Sigmoid colon (tissue), 7 donors: Measurements from ENCODE around the gene SRSF6. TPM values are rescaled to one million over a fixed set of nuclear protein-coding genes. Genes with fewer than 3 reads are reported as not detected.
A peak's percentile ranks its signal among the peaks of the same experiment; 100 is the strongest.

Source experiments
- DNase-seq: peaks from one replicate; pipeline ENCODE4 v3.0.0-alpha.2; 2019
- H3K27ac ChIP-seq, 4 donors: fragments of 200-600 bp; sonication (generic); one replicate each; pipeline ENCODE4 v1.5.1; 2016 to 2019; ENCODE audit warnings: mild to moderate bottlenecking in 1 of 4
- H3K27me3 ChIP-seq, 3 donors: fragments of 200-600 bp; sonication (generic); one replicate each; pipeline ENCODE4 v1.5.1; 2019; ENCODE audit warnings: mild to moderate bottlenecking in 1 of 3
- H3K36me3 ChIP-seq, 4 donors: fragments of 200-600 bp; sonication (generic); one replicate each; pipeline ENCODE4 v1.5.1; 2016 to 2019
- H3K4me1 ChIP-seq, 4 donors: fragments of 200-600 bp; sonication (generic); one replicate each; pipeline ENCODE4 v1.5.1; 2017 to 2019
- H3K4me3 ChIP-seq, 4 donors: fragments of 200-600 bp; sonication (generic); one replicate each; pipeline ENCODE4 v1.5.1; 2017 to 2019; ENCODE audit warnings: mild to moderate bottlenecking in 2 of 4, moderate library complexity in 1 of 4
- H3K9me3 ChIP-seq, 4 donors: fragments of 200-600 bp in 3 of 4; sonication (generic) in 3 of 4; one replicate each; pipeline versions ENCODE4 v1.5.1 to v1.6.1; 2013 to 2019
- EP300 ChIP-seq, 4 donors: sonication (generic); formaldehyde crosslinking; IDR thresholded peaks; one replicate each; pipeline ENCODE4 v1.6.1; 2017; ENCODE audit warnings: antibody characterized with exemption in 4 of 4
- POLR2A ChIP-seq, 2 donors: fragments of 450-650 bp; IDR thresholded peaks; one replicate each; pipeline ENCODE4 v1.6.1; 2016; ENCODE audit warnings: antibody characterized with exemption in 2 of 2, mild to moderate bottlenecking in 2 of 2, moderate library complexity in 2 of 2
- POLR2AphosphoS5 ChIP-seq, 4 donors: sonication (generic); formaldehyde crosslinking; IDR thresholded peaks; one replicate each; pipeline ENCODE4 v1.6.1; 2017; ENCODE audit warnings: antibody characterized with exemption in 4 of 4
- WGBS, 2 donors: extraction: QIAGEN DNeasy Blood & Tissue Kit; methylation state at CpG; one replicate each; pipeline ENCODE4 v1.1.7; 2013; 5-methylcytosine and 5-hydroxymethylcytosine counted together
- intact Hi-C: fragments of 100-400 bp; cut with DNase I; formaldehyde crosslinking; loops from one replicate; pipeline ENCODE4 v1.15.1; 2023
- polyA plus RNA-seq, 3 donors: library from polyadenylated mRNA; stranded (reverse); fragments of 200-250 nt; gene quantifications; one replicate each; pipeline ENCODE4 v1.2.3, GENCODE V29; 2013
- total RNA-seq, 4 donors: library from RNA; depleted of rRNA; stranded (reverse); fragments of >200 nt; gene quantifications; one replicate each; pipeline ENCODE4 v1.1.0, GENCODE V29; 2016
- TF ChIP-seq, protein P1 (sequence below), 4 experiments: fragments of 450-650 bp in 3 of 4; fragments of 200-600 bp in 1 of 4; IDR thresholded peaks; one replicate each; pipeline ENCODE4 v1.5.1; 2016 to 2019; ENCODE audit warnings: antibody characterized with exemption in 4 of 4, mild to moderate bottlenecking in 3 of 4, moderate library complexity in 2 of 4
- donor health status: healthy with polysubstance abuse.
- donor health status: Bipolar disorder and iron deficiency.
- donor health status: healthy.

Gene SRSF6
- total and polyA plus RNA-seq, 7 donors, result 29.6 to 78.9 (median 51.7) TPM

DNA sequence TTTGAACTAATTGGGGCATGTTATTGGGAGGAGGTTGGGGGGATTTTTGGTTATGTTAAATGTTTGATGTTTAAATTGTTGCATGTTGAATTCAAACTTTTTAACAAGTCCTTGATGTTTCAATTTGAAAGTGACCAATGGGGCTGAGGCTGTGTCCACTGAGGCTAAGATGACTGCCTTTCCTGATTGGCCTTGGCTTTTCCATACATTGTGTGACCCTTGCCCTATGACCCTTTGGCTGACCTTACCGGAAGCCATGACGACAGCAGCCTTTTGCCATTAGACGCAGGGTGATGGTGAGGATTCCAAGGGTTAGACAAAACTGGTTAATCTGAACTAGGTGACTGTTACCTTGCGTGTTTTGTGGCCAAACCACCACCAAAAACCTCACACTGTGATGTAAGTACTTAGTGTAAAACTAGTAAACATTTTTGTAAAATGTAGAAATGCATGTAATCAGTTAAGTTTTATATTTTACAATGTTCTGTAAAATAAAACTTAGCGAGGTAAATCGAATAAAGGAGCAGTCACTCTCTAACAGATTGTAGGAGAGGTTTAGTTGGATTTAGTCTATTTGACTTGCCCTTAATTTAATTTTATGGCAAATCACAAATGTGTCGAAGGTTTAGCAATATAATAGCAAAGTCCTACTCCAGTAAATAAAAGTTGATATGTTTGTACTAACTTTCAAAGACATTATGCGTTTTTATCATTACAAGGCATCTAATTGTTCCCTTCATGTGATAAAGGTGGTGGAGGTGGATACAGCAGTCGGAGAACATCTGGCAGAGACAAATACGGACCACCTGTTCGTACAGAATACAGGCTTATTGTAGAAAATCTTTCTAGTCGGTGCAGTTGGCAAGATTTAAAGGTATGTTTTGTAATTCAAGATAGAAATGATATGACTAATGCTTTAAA is 1.6 kb downstream of the SRSF6 start:
- Histone ChIP-seq H3K4me1 (peaks cover 0 to 42% (median 20%) of the 10 kb centered on the region in 4 donors), H3K27me3 (no peaks in the 10 kb centered on the region), H3K36me3 (peaks cover 8 to 53% (median 31%) of the 10 kb centered on the region in 4 donors), H3K9me3 (no peaks in the 10 kb centered on the region), H3K4me3 (peak overlapping the region; percentile 86 to 98 (median 92)), H3K27ac (peak overlapping the region; percentile 99 to 100 (median 100))
- no peak for TF ChIP-seq EP300 (IDR thresholded peaks at IDR 0.05)
- TF ChIP-seq POLR2AphosphoS5 (IDR thresholded peaks at IDR 0.05), result no peak
- TF ChIP-seq, protein P1, sequence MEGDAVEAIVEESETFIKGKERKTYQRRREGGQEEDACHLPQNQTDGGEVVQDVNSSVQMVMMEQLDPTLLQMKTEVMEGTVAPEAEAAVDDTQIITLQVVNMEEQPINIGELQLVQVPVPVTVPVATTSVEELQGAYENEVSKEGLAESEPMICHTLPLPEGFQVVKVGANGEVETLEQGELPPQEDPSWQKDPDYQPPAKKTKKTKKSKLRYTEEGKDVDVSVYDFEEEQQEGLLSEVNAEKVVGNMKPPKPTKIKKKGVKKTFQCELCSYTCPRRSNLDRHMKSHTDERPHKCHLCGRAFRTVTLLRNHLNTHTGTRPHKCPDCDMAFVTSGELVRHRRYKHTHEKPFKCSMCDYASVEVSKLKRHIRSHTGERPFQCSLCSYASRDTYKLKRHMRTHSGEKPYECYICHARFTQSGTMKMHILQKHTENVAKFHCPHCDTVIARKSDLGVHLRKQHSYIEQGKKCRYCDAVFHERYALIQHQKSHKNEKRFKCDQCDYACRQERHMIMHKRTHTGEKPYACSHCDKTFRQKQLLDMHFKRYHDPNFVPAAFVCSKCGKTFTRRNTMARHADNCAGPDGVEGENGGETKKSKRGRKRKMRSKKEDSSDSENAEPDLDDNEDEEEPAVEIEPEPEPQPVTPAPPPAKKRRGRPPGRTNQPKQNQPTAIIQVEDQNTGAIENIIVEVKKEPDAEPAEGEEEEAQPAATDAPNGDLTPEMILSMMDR (IDR thresholded peaks at IDR 0.05), result no peak
- no peak for TF ChIP-seq POLR2A (IDR thresholded peaks at IDR 0.05)
- WGBS, 2 donors, result 45 to 64% methylated on average over 12 of the region's 12 CpGs
- no peak for DNase-seq
- intact Hi-C loops, result loop anchor here (2.0 to 10.0 kb wide), 2 partner anchors 132 to 756 kb away; partner anchors contain the start of genes IFT52 and OSER1

DNA sequence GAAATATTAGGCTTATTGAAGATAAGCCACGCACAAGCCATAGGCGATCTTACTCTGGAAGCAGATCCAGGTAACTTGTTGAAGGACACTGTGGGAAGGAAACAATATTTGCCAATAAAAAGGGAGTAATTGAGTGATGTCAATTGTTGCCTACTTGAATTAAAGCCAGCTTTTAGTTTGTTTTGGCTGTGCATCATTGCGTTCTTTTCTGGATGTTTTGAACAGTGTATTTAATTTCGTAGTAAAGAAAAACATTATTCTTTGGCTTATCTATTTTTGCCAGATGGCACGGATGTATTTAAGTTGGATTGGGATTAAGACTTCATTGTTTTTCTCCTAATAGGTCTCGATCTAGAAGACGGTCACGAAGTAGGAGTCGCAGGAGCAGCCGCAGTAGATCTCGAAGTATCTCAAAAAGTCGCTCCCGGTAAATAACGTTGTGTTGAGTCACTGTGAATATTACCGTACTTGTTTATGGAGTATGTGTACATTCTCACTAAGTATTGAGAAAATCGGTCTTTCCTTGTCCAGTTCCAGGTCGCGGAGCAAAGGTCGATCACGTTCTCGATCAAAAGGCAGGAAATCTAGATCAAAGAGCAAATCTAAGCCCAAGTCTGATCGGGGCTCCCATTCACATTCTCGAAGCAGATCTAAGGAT is 2.6 kb downstream of the SRSF6 start:
- Histone ChIP-seq H3K36me3 (peaks cover 13 to 63% (median 38%) of the 10 kb centered on the region in 4 donors), H3K27ac (no peak overlapping the region), H3K9me3 (no peaks in the 10 kb centered on the region), H3K27me3 (no peaks in the 10 kb centered on the region), H3K4me1 (peaks cover 0 to 42% (median 20%) of the 10 kb centered on the region in 4 donors), H3K4me3 (no peak overlapping the region)
- 86 to 92% methylated on average over 23 of the region's 23 CpGs for WGBS, 2 donors
- no peak for DNase-seq
- TF ChIP-seq POLR2A (IDR thresholded peaks at IDR 0.05) (no peak), EP300 (IDR thresholded peaks at IDR 0.05) (no peak), POLR2AphosphoS5 (IDR thresholded peaks at IDR 0.05) (no peak)
- TF ChIP-seq, protein P1 (IDR thresholded peaks at IDR 0.05), result no peak
- intact Hi-C loops, result no loop called here

DNA sequence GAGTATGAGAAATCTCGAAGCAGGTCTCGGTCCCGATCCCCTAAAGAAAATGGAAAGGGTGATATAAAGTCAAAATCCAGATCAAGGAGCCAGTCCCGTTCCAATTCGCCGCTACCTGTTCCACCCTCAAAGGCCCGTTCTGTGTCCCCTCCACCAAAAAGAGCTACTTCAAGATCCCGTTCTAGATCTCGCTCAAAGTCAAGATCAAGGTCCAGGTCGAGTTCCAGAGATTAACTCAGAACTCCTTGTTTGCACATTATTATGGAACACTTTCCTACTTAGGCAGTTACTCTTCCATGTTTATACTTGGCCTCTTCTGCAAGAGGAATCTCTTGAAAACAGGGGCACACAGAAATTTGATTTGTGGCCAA is 3.1 kb downstream of the SRSF6 start:
- Histone ChIP-seq H3K36me3 (peaks cover 18 to 68% (median 43%) of the 10 kb centered on the region in 4 donors), H3K4me1 (peaks cover 0 to 42% (median 20%) of the 10 kb centered on the region in 4 donors), H3K4me3 (no peak overlapping the region), H3K9me3 (no peaks in the 10 kb centered on the region), H3K27ac (no peak overlapping the region), H3K27me3 (no peaks in the 10 kb centered on the region)
- intact Hi-C loops, result no loop called here
- TF ChIP-seq POLR2A (IDR thresholded peaks at IDR 0.05), result no peak
- no peak for TF ChIP-seq EP300 (IDR thresholded peaks at IDR 0.05)
- TF ChIP-seq, protein P1 (IDR thresholded peaks at IDR 0.05), result no peak
- no peak for TF ChIP-seq POLR2AphosphoS5 (IDR thresholded peaks at IDR 0.05)
- WGBS, 2 donors, result 85 to 92% methylated on average over 10 of the region's 10 CpGs
- DNase-seq, result no peak

DNA sequence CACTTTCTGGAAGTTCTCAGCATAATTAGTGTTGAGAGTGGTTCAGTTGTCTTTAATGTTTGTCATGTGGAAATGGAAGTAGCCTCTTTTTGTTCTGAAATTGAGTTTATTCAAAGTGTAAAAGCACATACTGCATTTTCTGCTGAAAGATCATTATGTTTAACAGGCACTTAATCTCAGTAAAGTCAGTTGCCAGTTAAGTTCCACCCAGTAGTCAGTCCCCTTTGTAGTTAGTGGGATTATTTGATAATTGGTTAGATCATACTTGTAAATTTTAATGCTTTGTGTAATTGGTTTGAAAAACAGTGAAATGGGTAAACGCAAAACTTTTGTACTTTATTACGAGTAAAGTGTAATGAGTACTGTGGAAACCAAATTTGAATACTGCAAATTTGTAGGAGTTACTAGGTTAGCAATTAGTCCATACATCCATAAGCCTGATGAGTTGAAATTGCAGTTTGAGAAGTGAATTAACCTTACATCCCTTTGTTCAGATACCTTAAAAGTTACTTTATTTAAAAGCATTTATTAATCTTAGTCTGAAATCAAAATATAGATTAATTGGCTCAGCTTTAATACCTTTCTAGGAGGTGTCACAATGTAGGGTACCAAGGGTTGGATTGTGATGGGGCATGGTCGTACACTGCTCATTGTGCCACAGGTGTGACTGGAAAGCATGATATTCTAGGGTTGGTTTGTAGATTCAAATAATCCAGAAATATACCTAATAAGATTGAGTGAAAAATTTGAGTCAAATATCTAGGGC is 4.4 kb downstream of the SRSF6 start:
- H3K36me3 ChIP-seq, result peaks cover 24 to 81% (median 44%) of the 10 kb centered on the region in 4 donors
- peaks cover 0 to 34% (median 13%) of the 10 kb centered on the region in 4 donors for H3K4me1 ChIP-seq
- TF ChIP-seq POLR2A (IDR thresholded peaks at IDR 0.05) (no peak), EP300 (IDR thresholded peaks at IDR 0.05) (no peak), POLR2AphosphoS5 (IDR thresholded peaks at IDR 0.05) (no peak)

More for the DNA sequence above, 4.4 kb downstream of the SRSF6 start:
- Histone ChIP-seq H3K9me3 (no peaks in the 10 kb centered on the region), H3K27ac (no peak overlapping the region), H3K4me3 (no peak overlapping the region), H3K27me3 (no peaks in the 10 kb centered on the region)
- intact Hi-C loops, result no loop called here
- 88 to 93% methylated on average over 3 of the region's 3 CpGs for WGBS, 2 donors
- no peak for DNase-seq
